Stimulated activated CD8-positive, alpha-beta memory T cell treated with anti-CD3 and anti-CD28 coated beads, Interleukin-12 subunit alpha, Interleukin-12 subunit beta, amount 100 ng/mL, for 1 hour (primary cell): ENCODE measurements around the gene CLDN15.
"Not testable (repeated sequence)": the region's sequence is repeated elsewhere in the genome, so short reads cannot be mapped to it uniquely, and the experiment has no call there.

ENCODE experiments used
- DNase-seq: peaks from one replicate; pipeline ENCODE4 v3.0.0-alpha.2; 2020; ENCODE audit warnings: low read depth

Gene CLDN15

GRCh38 chr7:101222275-101222830 is 15.2 kb downstream of the CLDN15 start:
- DNase-seq: no peak

GRCh38 chr7:101220295-101220694 is 17.3 kb downstream of the CLDN15 start:
- DNase-seq: no peak

GRCh38 chr7:101218236-101219125 is 19.1 kb downstream of the CLDN15 start:
- DNase-seq: no peak

- peak; percentile 98 for DNase-seq
Observed at GRCh38 chr7:101217388-101218235, 20.0 kb downstream of the CLDN15 start, which contains the start of the genes PLOD3 and ZNHIT1. Gene PLOD3 (minus strand): TSS chr7:101217581. CDS start chr7:101217274, 307 bp downstream. Gene ZNHIT1 (plus strand): TSS chr7:101218165. CDS start chr7:101218196, 31 bp downstream.

GRCh38 chr7:101216860-101217387 is 20.7 kb downstream of the CLDN15 start:
- no peak for DNase-seq

- DNase-seq: no peak
Observed at GRCh38 chr7:101216001-101216859, 21.4 kb downstream of the CLDN15 start.

GRCh38 chr7:101212014-101212413 is 25.6 kb downstream of the CLDN15 start:
- no peak for DNase-seq

GRCh38 chr7:101211501-101211900 is 26.1 kb downstream of the CLDN15 start:
- no peak for DNase-seq

GRCh38 chr7:101210143-101210542 is 27.5 kb downstream of the CLDN15 start:
- no peak for DNase-seq

- DNase-seq: no peak
Observed at GRCh38 chr7:101208794-101209193, 28.8 kb downstream of the CLDN15 start.

- no peak for DNase-seq
Observed at GRCh38 chr7:101207459-101207858, 30.1 kb downstream of the CLDN15 start.

- DNase-seq: no peak
Observed at GRCh38 chr7:101206665-101207042, 30.9 kb downstream of the CLDN15 start.

- DNase-seq: no peak
Observed at GRCh38 chr7:101205901-101206664, 31.5 kb downstream of the CLDN15 start.

- DNase-seq: not testable (repeated sequence)
Observed at GRCh38 chr7:101203740-101204738, 33.6 kb downstream of the CLDN15 start.

- DNase-seq: no peak
Observed at GRCh38 chr7:101202603-101202918, 35.0 kb downstream of the CLDN15 start.

GRCh38 chr7:101201695-101202602 is 35.7 kb downstream of the CLDN15 start:
- no peak for DNase-seq

GRCh38 chr7:101200862-101201599 is 36.6 kb downstream of the CLDN15 start, which contains the start of gene MOGAT3:
Gene MOGAT3 (minus strand): TSS chr7:101201036. CDS start chr7:101200854, 182 bp downstream.
- no peak for DNase-seq
